Neural progenitor cell (in vitro differentiated cells): Measurements from ENCODE around the gene FKBP1A.

ENCODE experiments used
- EZH2 ChIP-seq: fragments of 200-600 bp; sonication (generic); IDR thresholded peaks from 2 replicates; pipeline ENCODE4 v1.6.1; 2017; ENCODE audit warnings: antibody characterized with exemption, mild to moderate bottlenecking, moderate library complexity
- TF ChIP-seq, protein P1 (sequence below): fragments of 200-600 bp; sonication (generic); IDR thresholded peaks from 2 replicates; pipeline ENCODE4 v1.5.1; 2017; ENCODE audit warnings: antibody characterized with exemption, mild to moderate bottlenecking

DNA sequence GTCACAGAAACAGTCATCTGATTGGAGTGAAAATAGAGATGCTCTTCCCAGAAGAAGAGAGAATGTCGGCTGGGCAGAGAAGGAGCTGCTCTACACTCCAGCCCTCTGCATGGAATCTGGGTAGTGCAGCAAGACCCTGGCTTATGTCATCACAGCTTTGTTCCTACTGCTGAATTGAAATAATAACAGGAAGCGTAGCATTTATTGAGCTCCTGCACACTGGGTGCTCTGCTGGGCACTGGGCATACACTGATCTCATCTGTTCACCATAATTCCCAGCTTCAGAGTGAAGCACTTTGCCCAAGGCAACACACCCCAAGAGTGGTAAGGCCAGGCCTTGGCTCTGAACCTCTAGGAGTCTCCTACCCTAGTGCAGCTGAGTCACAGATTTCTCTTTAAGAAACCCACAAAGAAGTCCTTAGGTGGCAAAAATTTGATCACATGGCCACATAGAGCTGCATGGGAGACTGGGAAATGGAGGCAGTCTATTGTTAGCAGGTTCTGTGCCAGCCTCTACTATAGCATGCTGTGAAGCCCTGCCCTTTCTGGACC is 60.0 kb downstream of the FKBP1A start:
- TF ChIP-seq, protein P1, sequence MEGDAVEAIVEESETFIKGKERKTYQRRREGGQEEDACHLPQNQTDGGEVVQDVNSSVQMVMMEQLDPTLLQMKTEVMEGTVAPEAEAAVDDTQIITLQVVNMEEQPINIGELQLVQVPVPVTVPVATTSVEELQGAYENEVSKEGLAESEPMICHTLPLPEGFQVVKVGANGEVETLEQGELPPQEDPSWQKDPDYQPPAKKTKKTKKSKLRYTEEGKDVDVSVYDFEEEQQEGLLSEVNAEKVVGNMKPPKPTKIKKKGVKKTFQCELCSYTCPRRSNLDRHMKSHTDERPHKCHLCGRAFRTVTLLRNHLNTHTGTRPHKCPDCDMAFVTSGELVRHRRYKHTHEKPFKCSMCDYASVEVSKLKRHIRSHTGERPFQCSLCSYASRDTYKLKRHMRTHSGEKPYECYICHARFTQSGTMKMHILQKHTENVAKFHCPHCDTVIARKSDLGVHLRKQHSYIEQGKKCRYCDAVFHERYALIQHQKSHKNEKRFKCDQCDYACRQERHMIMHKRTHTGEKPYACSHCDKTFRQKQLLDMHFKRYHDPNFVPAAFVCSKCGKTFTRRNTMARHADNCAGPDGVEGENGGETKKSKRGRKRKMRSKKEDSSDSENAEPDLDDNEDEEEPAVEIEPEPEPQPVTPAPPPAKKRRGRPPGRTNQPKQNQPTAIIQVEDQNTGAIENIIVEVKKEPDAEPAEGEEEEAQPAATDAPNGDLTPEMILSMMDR: no peak
- no peak for TF ChIP-seq EZH2
